Smooth muscle cell (in vitro differentiated cells): ENCODE measurements around the gene FAM3B. TPM values are rescaled to one million over a fixed set of nuclear protein-coding genes. Genes with fewer than 3 reads are reported as not detected.

Source experiments
- DNase-seq: peaks from one replicate; lab custom pipeline; 2025; ENCODE audit not compliant: unreplicated experiment; lab: John Stamatoyannopoulos, UW
- H2AFZ ChIP-seq: fragments of 200-600 bp; sonication (generic); 2 replicates; pipeline ENCODE4 v1.6.0; 2016; ENCODE audit warnings: antibody characterized with exemption, low read depth, mild to moderate bottlenecking
- H3F3A ChIP-seq: fragments of 200-600 bp; sonication (generic); 2 replicates; pipeline ENCODE4 v1.6.0; 2017; ENCODE audit warnings: antibody characterized with exemption, low read depth
- H3K27ac ChIP-seq: fragments of 200-600 bp; sonication (generic); 2 replicates; pipeline ENCODE4 v1.5.1; 2016; ENCODE audit warnings: low read depth, mild to moderate bottlenecking
- H3K27me3 ChIP-seq: fragments of 200-600 bp; sonication (generic); 2 replicates; pipeline ENCODE4 v1.6.1; 2016; ENCODE audit warnings: low read depth, mild to moderate bottlenecking
- H3K36me3 ChIP-seq: fragments of 200-600 bp; sonication (generic); 2 replicates; pipeline ENCODE4 v1.5.1; 2016; ENCODE audit warnings: low read depth
- H3K4me1 ChIP-seq: fragments of 200-600 bp; sonication (generic); 2 replicates; pipeline ENCODE4 v1.5.1; 2016; ENCODE audit warnings: low read depth
- H3K4me2 ChIP-seq: fragments of 200-600 bp; sonication (generic); 2 replicates; pipeline ENCODE4 v1.6.0; 2016; ENCODE audit warnings: mild to moderate bottlenecking
- H3K4me3 ChIP-seq: fragments of 200-600 bp; sonication (generic); 2 replicates; pipeline ENCODE4 v1.5.1; 2016; ENCODE audit warnings: mild to moderate bottlenecking
- H3K79me2 ChIP-seq: fragments of 200-600 bp; sonication (generic); 2 replicates; pipeline ENCODE4 v1.6.0; 2016; ENCODE audit warnings: low read depth, mild to moderate bottlenecking
- H3K9ac ChIP-seq: fragments of 200-600 bp; sonication (generic); 2 replicates; pipeline ENCODE4 v1.6.0; 2016; ENCODE audit warnings: low read depth
- H3K9me3 ChIP-seq: fragments of 200-600 bp; sonication (generic); replicated peaks from 2 replicates; pipeline ENCODE4 v1.5.1; 2016; ENCODE audit warnings: low read depth
- H4K20me1 ChIP-seq: fragments of 200-600 bp; sonication (generic); 2 replicates; pipeline ENCODE4 v1.6.0; 2016; ENCODE audit warnings: low read depth
- WGBS: methylation state at CpG from one replicate; pipeline ENCODE4 v1.1.7; 2016; ENCODE audit warnings: low lambda C conversion rate; 5-methylcytosine and 5-hydroxymethylcytosine counted together
- polyA plus RNA-seq: library from polyadenylated mRNA; unstranded; fragments of >200 nt; fragmentation: Nextera tagmentation; extraction: Ambion mirVana; gene quantifications from 2 replicates; pipeline ENCODE4 v1.2.1, GENCODE V29; 2016
- total RNA-seq: library from RNA; depleted of rRNA; stranded (reverse); fragments of >200 nt; gene quantifications from 2 replicates; pipeline ENCODE4 v1.2.3, GENCODE V29; 2014
- TF ChIP-seq, protein P1 (sequence below): fragments of 200-600 bp; sonication (generic); IDR thresholded peaks from 2 replicates; pipeline ENCODE4 v1.5.1; 2017; ENCODE audit warnings: borderline replicate concordance, mild to moderate bottlenecking, antibody characterized with exemption; ENCODE audit not compliant: insufficient read depth, poor library complexity, severe bottlenecking

The FAM3B gene
- total and polyA plus RNA-seq, 2 experiments from 2014 or later, result 0.18 TPM; not detected in 1

DNA sequence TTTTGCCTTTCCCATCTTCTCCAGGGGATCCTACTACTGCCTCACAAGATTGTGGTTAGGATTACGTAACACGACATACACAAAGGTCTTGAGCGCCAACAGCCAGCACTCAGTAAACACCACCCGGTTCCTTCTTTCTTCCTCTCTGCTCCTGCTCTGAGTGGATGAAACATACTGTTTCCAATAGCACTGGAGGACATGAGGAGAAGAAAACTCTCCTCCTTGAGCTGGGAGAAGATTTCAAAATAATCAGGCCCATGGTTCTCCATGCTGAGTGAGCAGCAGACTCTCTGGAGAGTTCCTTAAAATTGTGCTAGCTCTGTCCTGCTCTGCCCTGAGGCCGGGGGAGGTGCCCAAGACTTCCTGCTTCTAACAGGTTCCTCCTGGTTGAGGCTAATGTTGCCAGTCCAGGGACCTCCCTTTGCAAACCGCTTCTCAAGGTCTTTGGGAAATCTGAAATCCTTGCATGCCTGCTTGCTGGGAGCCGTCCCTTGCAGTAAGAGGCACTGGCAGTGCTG lies 80.0 kb downstream of the FAM3B start:
- DNase-seq, result no peak
- Histone ChIP-seq H3K4me3 (no peak overlapping the region), H3K27me3 (no peaks in the 10 kb centered on the region), H3K9me3 (no peaks in the 10 kb centered on the region), H4K20me1 (no peaks in the 10 kb centered on the region), H3K36me3 (no peaks in the 10 kb centered on the region), H3K27ac (no peak overlapping the region), H3K79me2 (no peaks in the 10 kb centered on the region), H3K4me2 (no peak overlapping the region), H2AFZ (no peak overlapping the region), H3K4me1 (no peaks in the 10 kb centered on the region), H3K9ac (no peak overlapping the region), H3F3A (no peaks in the 10 kb centered on the region)
- 63% methylated on average over 7 of the region's 7 CpGs for WGBS
- TF ChIP-seq, protein P1, sequence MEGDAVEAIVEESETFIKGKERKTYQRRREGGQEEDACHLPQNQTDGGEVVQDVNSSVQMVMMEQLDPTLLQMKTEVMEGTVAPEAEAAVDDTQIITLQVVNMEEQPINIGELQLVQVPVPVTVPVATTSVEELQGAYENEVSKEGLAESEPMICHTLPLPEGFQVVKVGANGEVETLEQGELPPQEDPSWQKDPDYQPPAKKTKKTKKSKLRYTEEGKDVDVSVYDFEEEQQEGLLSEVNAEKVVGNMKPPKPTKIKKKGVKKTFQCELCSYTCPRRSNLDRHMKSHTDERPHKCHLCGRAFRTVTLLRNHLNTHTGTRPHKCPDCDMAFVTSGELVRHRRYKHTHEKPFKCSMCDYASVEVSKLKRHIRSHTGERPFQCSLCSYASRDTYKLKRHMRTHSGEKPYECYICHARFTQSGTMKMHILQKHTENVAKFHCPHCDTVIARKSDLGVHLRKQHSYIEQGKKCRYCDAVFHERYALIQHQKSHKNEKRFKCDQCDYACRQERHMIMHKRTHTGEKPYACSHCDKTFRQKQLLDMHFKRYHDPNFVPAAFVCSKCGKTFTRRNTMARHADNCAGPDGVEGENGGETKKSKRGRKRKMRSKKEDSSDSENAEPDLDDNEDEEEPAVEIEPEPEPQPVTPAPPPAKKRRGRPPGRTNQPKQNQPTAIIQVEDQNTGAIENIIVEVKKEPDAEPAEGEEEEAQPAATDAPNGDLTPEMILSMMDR, result no peak

DNA sequence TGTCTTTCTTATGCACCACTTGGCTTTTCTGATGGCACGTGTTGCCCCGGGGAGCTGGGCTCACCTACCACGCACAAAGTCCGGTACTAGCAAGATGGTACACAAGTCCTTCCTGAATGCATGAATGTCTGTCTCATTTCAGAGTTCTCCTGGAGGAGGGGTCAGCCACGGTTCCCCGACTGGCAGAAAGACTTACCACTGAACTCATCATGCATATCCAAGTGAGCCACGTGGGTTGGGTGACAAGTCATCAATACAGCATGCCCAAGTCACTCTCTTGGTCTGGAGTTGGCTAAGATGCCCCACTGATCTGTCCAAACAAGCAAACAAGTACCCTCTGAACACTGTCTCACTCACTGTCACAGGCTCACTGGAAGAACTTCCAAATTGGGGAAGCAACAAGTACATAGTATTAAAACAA lies 80.9 kb downstream of the FAM3B start:
- WGBS, result 92% methylated on average over 7 of the region's 7 CpGs
- no peaks in the 10 kb centered on the region for H3K9me3 ChIP-seq
- no peak overlapping the region for H3K27ac ChIP-seq
- H3K4me1 ChIP-seq, result no peaks in the 10 kb centered on the region
- H3K79me2 ChIP-seq, result no peaks in the 10 kb centered on the region
- H3K36me3 ChIP-seq, result no peaks in the 10 kb centered on the region
- H3K4me3 ChIP-seq, result no peak overlapping the region
- no peaks in the 10 kb centered on the region for H3F3A ChIP-seq
- no peak overlapping the region for H3K9ac ChIP-seq
- no peaks in the 10 kb centered on the region for H3K27me3 ChIP-seq
- H3K4me2 ChIP-seq, result no peak overlapping the region
- no peak overlapping the region for H2AFZ ChIP-seq
- TF ChIP-seq, protein P1, result no peak
- no peaks in the 10 kb centered on the region for H4K20me1 ChIP-seq
- DNase-seq, result no peak

DNA sequence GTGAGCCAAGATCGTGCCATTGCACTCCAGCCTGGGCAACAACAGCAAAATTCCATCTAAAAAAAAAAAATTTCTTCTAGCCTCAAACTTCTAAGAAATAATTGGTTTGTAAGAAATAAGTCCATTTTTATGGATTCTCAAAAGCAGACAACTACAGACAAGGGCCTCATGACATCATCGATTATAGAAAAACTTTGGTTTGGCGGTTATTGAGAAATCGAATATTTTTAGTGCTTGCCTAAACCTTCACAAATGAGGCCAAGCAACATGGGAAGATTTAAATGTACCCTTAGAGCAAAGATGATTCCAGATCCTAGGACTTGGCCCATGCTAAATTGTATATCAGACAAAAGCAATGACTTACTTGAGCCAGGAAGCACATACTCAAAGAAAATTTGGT lies 81.7 kb downstream of the FAM3B start:
- no peak for DNase-seq
- Histone ChIP-seq H3K9ac (no peak overlapping the region), H3K79me2 (no peaks in the 10 kb centered on the region), H3K27ac (no peak overlapping the region), H3K9me3 (no peaks in the 10 kb centered on the region), H3K4me1 (no peaks in the 10 kb centered on the region), H3K27me3 (no peaks in the 10 kb centered on the region), H3K36me3 (no peaks in the 10 kb centered on the region), H2AFZ (no peak overlapping the region), H3F3A (no peaks in the 10 kb centered on the region), H3K4me3 (no peak overlapping the region), H4K20me1 (no peaks in the 10 kb centered on the region), H3K4me2 (no peak overlapping the region)
- WGBS, result 93% methylated on average over 4 of the region's 4 CpGs
- TF ChIP-seq, protein P1, result no peak

DNA sequence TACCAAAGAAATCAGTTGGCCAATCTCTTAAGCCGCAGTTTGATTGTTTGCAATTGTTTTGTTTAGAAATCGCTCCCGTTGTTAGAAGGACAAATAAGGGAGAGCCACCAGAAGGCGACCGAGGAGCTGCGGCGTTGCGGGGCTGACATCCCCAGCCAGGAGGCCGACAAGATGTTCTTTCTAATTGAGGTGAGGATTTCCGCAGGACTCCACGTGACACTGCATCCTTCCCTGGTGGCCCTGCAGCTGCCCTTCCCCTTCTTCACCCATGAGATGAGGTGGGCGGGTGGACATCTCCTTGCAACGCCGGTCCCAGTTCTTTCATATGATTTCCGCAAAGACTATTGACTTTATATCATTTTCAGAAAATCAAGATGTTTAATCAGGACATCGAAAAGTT lies 82.2 kb downstream of the FAM3B start:
- Histone ChIP-seq H2AFZ (no peak overlapping the region), H3K4me1 (no peaks in the 10 kb centered on the region), H4K20me1 (no peaks in the 10 kb centered on the region), H3F3A (no peaks in the 10 kb centered on the region), H3K36me3 (no peaks in the 10 kb centered on the region), H3K27me3 (no peaks in the 10 kb centered on the region), H3K27ac (no peak overlapping the region), H3K4me3 (no peak overlapping the region), H3K79me2 (no peaks in the 10 kb centered on the region), H3K4me2 (no peak overlapping the region), H3K9ac (no peak overlapping the region), H3K9me3 (no peaks in the 10 kb centered on the region)
- TF ChIP-seq, protein P1, result no peak
- DNase-seq, result no peak
- WGBS, result 96% methylated on average over 16 of the region's 16 CpGs
